ENCODE data around the gene DPEP1.

DPEP1 gene

GRCh38 chr16:89687092-89687940 is 73.9 kb downstream of the DPEP1 start:
- no peak for DNase-seq (ENCODE audit: low spot score)

All from pons (tissue), 1 donor.